ENCODE results near the gene GAS2L1.

Gene GAS2L1

GRCh38 chr22:29260601-29261315 lies 45.7 kb upstream of the GAS2L1 start:
- no peak for TF ChIP-seq CTCF (IDR thresholded peaks at IDR 0.05; ENCODE audit: borderline replicate concordance, control extremely low read depth, extremely low read depth, insufficient read depth, missing control alignments)
- in situ Hi-C loops (cut with MboI; ENCODE audit: low sequenced_read_pairs, unreplicated experiment), result no loop called here
- peak; percentile 30 for DNase-seq (ENCODE audit: low spot score)

GRCh38 chr22:29263791-29264276 lies 42.6 kb upstream of the GAS2L1 start:
- in situ Hi-C loops (cut with MboI; ENCODE audit: low sequenced_read_pairs, unreplicated experiment), result no loop called here
- no peak for DNase-seq (ENCODE audit: low spot score)

GRCh38 chr22:29265305-29265704 lies 41.1 kb upstream of the GAS2L1 start:
- DNase-seq (ENCODE audit: low spot score), result no peak
- in situ Hi-C loops (cut with MboI; ENCODE audit: low sequenced_read_pairs, unreplicated experiment), result no loop called here
- no peak for TF ChIP-seq CTCF (IDR thresholded peaks at IDR 0.05; ENCODE audit: borderline replicate concordance, control extremely low read depth, extremely low read depth, insufficient read depth, missing control alignments)

More at GRCh38 chr22:29263791-29264276, 42.6 kb upstream of the GAS2L1 start:
- TF ChIP-seq CTCF (IDR thresholded peaks at IDR 0.05; ENCODE audit: borderline replicate concordance, control extremely low read depth, extremely low read depth, insufficient read depth, missing control alignments), result no peak

GRCh38 chr22:29265929-29266328 lies 40.5 kb upstream of the GAS2L1 start:
- in situ Hi-C loops (cut with MboI; ENCODE audit: low sequenced_read_pairs, unreplicated experiment), result no loop called here
- TF ChIP-seq CTCF (IDR thresholded peaks at IDR 0.05; ENCODE audit: borderline replicate concordance, control extremely low read depth, extremely low read depth, insufficient read depth, missing control alignments), result no peak
- no peak for DNase-seq (ENCODE audit: low spot score)

- DNase-seq (ENCODE audit: low spot score), result no peak
Measured at GRCh38 chr22:29266564-29267461, 39.6 kb upstream of the GAS2L1 start.

More at GRCh38 chr22:29266564-29267461, 39.6 kb upstream of the GAS2L1 start:
- no peak for TF ChIP-seq CTCF (IDR thresholded peaks at IDR 0.05; ENCODE audit: borderline replicate concordance, control extremely low read depth, extremely low read depth, insufficient read depth, missing control alignments)
- in situ Hi-C loops (cut with MboI; ENCODE audit: low sequenced_read_pairs, unreplicated experiment), result no loop called here
